ENCODE results near the gene DELE1. TPM values are rescaled to one million over a fixed set of nuclear protein-coding genes. Genes with fewer than 3 reads are reported as not detected.

The DELE1 gene
- total and polyA plus RNA-seq, 9 donors = 60.5 to 97.1 (median 79.1) TPM

- Histone ChIP-seq H3K4me1 (ENCODE audit: control insufficient read depth, insufficient read depth, low read length) (peaks cover 11% of the 10 kb centered on the region), H3K27ac (ENCODE audit: low read length) (no peak overlapping the region), H3K36me3 (ENCODE audit: control insufficient read depth, insufficient read depth, low read length) (peaks cover 53% of the 10 kb centered on the region), H3K4me3 (ENCODE audit: low read length) (no peak overlapping the region), H3K9me3 (replicated peaks; ENCODE audit: control insufficient read depth, low read depth, low read length) (no peaks in the 10 kb centered on the region), H3K27me3 (ENCODE audit: control insufficient read depth, insufficient read depth, low read length) (no peaks in the 10 kb centered on the region)
- peak; percentile 50 for DNase-seq
- 50% methylated on average over 4 of the region's 6 CpGs for WGBS (ENCODE audit: insufficient coverage)
Observed at GRCh38 chr5:141940695-141941271, 17.1 kb downstream of the DELE1 start.

DNA sequence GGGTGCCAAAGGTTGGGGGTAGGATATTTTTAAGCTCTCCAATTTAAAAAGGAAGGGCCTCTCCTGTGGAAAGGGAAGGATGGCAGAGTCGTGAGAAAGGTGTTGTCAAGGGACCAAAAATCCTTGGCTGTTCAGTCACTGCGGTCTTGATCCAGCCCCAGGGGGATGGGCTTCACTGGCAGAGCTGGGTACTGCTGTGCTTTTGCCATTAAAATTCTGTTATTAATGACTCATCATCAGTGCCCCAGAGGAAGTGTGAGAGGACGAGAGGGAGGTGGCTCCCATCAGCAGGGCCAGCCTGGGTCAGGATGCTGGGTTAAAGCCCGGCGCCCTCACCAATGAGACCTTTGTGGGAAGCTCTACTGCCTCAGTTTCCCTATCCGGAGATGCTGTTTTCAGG lies 17.6 kb downstream of the DELE1 start:
- H3K4me3 ChIP-seq (ENCODE audit: low read length) = no peak overlapping the region
- no peak overlapping the region for H3K27ac ChIP-seq (ENCODE audit: low read length)
- 71% methylated on average over 4 of the region's 6 CpGs for WGBS (ENCODE audit: insufficient coverage)
- peaks cover 48% of the 10 kb centered on the region for H3K36me3 ChIP-seq (ENCODE audit: control insufficient read depth, insufficient read depth, low read length)
- DNase-seq = no peak
- H3K9me3 ChIP-seq (replicated peaks; ENCODE audit: control insufficient read depth, low read depth, low read length) = no peaks in the 10 kb centered on the region
- H3K27me3 ChIP-seq (ENCODE audit: control insufficient read depth, insufficient read depth, low read length) = peaks cover 2% of the 10 kb centered on the region
- H3K4me1 ChIP-seq (ENCODE audit: control insufficient read depth, insufficient read depth, low read length) = peaks cover 16% of the 10 kb centered on the region

DNA sequence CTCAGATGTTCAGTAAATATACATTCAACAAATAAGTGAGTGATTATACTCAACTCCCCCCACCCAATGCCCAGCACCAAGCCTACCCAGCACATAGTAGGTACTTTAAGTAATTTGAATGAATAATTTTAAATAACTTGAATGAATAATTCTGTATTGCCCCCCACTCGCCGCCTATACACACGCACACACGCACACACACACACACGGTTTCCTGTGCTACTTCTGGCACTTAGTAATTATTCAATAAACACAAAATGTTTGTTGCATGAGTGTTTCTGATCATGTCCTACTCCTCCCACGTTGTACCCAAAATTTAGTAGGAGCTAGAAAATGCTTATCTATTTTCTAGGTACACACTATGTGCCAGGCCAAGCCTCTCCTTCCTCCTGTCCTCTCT lies 18.1 kb downstream of the DELE1 start:
- Histone ChIP-seq H3K27me3 (ENCODE audit: control insufficient read depth, insufficient read depth, low read length) (peaks cover 2% of the 10 kb centered on the region), H3K4me1 (ENCODE audit: control insufficient read depth, insufficient read depth, low read length) (peaks cover 19% of the 10 kb centered on the region), H3K4me3 (ENCODE audit: low read length) (no peak overlapping the region), H3K9me3 (replicated peaks; ENCODE audit: control insufficient read depth, low read depth, low read length) (no peaks in the 10 kb centered on the region), H3K27ac (ENCODE audit: low read length) (no peak overlapping the region), H3K36me3 (ENCODE audit: control insufficient read depth, insufficient read depth, low read length) (peaks cover 46% of the 10 kb centered on the region)
- 80% methylated on average over 1 of the region's 6 CpGs for WGBS (ENCODE audit: insufficient coverage)
- DNase-seq = no peak

- 46% methylated on average over 5 of the region's 9 CpGs for WGBS (ENCODE audit: insufficient coverage)
- peaks cover 41% of the 10 kb centered on the region for H3K36me3 ChIP-seq (ENCODE audit: control insufficient read depth, insufficient read depth, low read length)
- H3K27ac ChIP-seq (ENCODE audit: low read length) = no peak overlapping the region
- H3K9me3 ChIP-seq (replicated peaks; ENCODE audit: control insufficient read depth, low read depth, low read length) = no peaks in the 10 kb centered on the region
- peaks cover 19% of the 10 kb centered on the region for H3K4me1 ChIP-seq (ENCODE audit: control insufficient read depth, insufficient read depth, low read length)
- peaks cover 2% of the 10 kb centered on the region for H3K27me3 ChIP-seq (ENCODE audit: control insufficient read depth, insufficient read depth, low read length)
- DNase-seq = no peak
- no peak overlapping the region for H3K4me3 ChIP-seq (ENCODE audit: low read length)
Observed at GRCh38 chr5:141942185-141942857, 18.6 kb downstream of the DELE1 start.

DNA sequence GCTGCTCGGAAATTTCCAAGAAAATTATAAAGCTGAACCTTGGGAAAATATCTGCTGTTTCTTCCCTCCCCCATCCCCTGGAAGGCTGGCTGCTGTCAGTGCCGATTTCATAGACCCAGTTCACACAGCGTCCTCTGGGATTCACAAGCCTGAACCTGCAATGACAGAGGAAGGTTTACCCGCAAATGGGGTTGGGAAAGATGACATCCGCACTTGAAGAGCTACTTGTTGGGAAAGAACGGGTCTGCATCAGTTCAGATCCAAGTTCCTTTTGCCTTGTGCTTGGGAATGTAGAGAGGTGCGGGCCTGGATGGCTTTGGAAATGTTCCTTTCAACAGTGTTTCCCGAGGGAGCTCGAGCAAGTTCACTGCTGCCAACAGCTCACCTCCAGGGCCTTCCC lies 20.4 kb downstream of the DELE1 start:
- WGBS (ENCODE audit: insufficient coverage) = 80% methylated on average over 6 of the region's 9 CpGs
- DNase-seq = no peak
- Histone ChIP-seq H3K4me1 (ENCODE audit: control insufficient read depth, insufficient read depth, low read length) (peaks cover 19% of the 10 kb centered on the region), H3K27me3 (ENCODE audit: control insufficient read depth, insufficient read depth, low read length) (peaks cover 2% of the 10 kb centered on the region), H3K9me3 (replicated peaks; ENCODE audit: control insufficient read depth, low read depth, low read length) (no peaks in the 10 kb centered on the region), H3K4me3 (ENCODE audit: low read length) (no peak overlapping the region), H3K27ac (ENCODE audit: low read length) (no peak overlapping the region), H3K36me3 (ENCODE audit: control insufficient read depth, insufficient read depth, low read length) (peaks cover 26% of the 10 kb centered on the region)

DNA sequence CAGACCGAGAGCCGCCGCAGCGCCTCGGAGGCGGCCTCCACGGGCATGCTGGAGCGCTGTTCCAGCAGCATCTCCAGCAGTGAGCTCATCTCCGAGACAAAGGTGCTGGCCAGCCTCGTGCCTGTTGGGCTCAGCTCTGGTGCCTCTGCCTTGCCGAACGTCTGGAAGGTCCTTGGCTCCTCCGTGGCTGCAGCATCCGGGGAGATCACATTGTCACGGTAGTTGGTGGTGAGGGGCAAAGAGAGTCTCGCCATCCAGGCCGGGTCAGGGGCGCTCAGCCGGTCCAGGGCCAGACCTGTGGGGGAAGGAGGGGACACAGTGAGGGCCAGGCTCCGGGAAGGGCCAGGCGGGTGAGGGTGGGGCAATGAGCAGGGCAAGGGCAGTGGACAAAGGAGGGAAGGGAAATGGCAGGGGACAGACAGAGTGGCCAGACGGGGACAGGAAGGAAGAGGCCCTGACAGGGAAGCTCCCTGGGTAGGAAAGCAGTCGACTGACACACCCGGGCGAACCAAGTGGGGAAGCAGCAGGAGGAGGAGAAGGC lies 21.9 kb downstream of the DELE1 start:
- DNase-seq = peak; percentile 60
- Histone ChIP-seq H3K36me3 (ENCODE audit: control insufficient read depth, insufficient read depth, low read length) (peaks cover 18% of the 10 kb centered on the region), H3K4me1 (ENCODE audit: control insufficient read depth, insufficient read depth, low read length) (peaks cover 20% of the 10 kb centered on the region), H3K4me3 (ENCODE audit: low read length) (no peak overlapping the region), H3K9me3 (replicated peaks; ENCODE audit: control insufficient read depth, low read depth, low read length) (no peaks in the 10 kb centered on the region), H3K27me3 (ENCODE audit: control insufficient read depth, insufficient read depth, low read length) (peaks cover 2% of the 10 kb centered on the region), H3K27ac (ENCODE audit: low read length) (no peak overlapping the region)
- 24% methylated on average over 21 of the region's 25 CpGs for WGBS (ENCODE audit: insufficient coverage)

- Histone ChIP-seq H3K4me3 (ENCODE audit: low read length) (no peak overlapping the region), H3K27me3 (ENCODE audit: control insufficient read depth, insufficient read depth, low read length) (peaks cover 2% of the 10 kb centered on the region), H3K9me3 (replicated peaks; ENCODE audit: control insufficient read depth, low read depth, low read length) (no peaks in the 10 kb centered on the region), H3K4me1 (ENCODE audit: control insufficient read depth, insufficient read depth, low read length) (peaks cover 25% of the 10 kb centered on the region), H3K36me3 (ENCODE audit: control insufficient read depth, insufficient read depth, low read length) (peaks cover 18% of the 10 kb centered on the region), H3K27ac (ENCODE audit: low read length) (no peak overlapping the region)
- 68% methylated on average over 3 of the region's 4 CpGs for WGBS (ENCODE audit: insufficient coverage)
- DNase-seq = no peak
Observed at GRCh38 chr5:141947316-141947715, 23.6 kb downstream of the DELE1 start.

DNA sequence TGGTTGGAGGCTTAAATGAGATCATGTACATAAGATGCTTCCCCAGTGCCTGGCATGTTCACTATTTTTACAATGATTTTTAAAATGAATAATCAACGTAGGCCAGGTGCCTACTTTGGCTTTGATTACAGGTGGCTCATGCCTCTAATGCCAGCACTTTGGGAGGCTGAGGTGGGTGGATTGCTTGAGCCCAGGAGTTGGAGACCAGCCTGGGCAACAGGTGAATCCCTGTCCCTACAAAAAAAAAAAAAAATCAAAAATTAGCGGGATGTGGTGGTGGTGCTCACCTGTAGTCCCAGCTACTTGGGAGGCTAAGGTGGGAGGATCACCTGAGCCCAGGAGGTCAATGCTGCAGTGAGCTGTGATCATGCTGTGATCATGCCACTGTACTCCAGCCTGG lies 25.1 kb downstream of the DELE1 start:
- DNase-seq = no peak
- 100% methylated on average over 1 of the region's 2 CpGs for WGBS (ENCODE audit: insufficient coverage)
- H3K4me1 ChIP-seq (ENCODE audit: control insufficient read depth, insufficient read depth, low read length) = peaks cover 25% of the 10 kb centered on the region
- no peak overlapping the region for H3K27ac ChIP-seq (ENCODE audit: low read length)
- no peak overlapping the region for H3K4me3 ChIP-seq (ENCODE audit: low read length)
- H3K27me3 ChIP-seq (ENCODE audit: control insufficient read depth, insufficient read depth, low read length) = peaks cover 2% of the 10 kb centered on the region
- H3K36me3 ChIP-seq (ENCODE audit: control insufficient read depth, insufficient read depth, low read length) = peaks cover 18% of the 10 kb centered on the region
- H3K9me3 ChIP-seq (replicated peaks; ENCODE audit: control insufficient read depth, low read depth, low read length) = no peaks in the 10 kb centered on the region

- peaks cover 25% of the 10 kb centered on the region for H3K4me1 ChIP-seq (ENCODE audit: control insufficient read depth, insufficient read depth, low read length)
- WGBS (ENCODE audit: insufficient coverage) = 40% methylated on average over 1 of the region's 2 CpGs
Observed at GRCh38 chr5:141949511-141949910, 25.8 kb downstream of the DELE1 start.

GRCh38 chr5:141950207-141951005 lies 26.7 kb downstream of the DELE1 start:
- H3K36me3 ChIP-seq (ENCODE audit: control insufficient read depth, insufficient read depth, low read length) = peaks cover 12% of the 10 kb centered on the region
- peaks cover 2% of the 10 kb centered on the region for H3K27me3 ChIP-seq (ENCODE audit: control insufficient read depth, insufficient read depth, low read length)
- no peaks in the 10 kb centered on the region for H3K9me3 ChIP-seq (replicated peaks; ENCODE audit: control insufficient read depth, low read depth, low read length)
- no peak overlapping the region for H3K4me3 ChIP-seq (ENCODE audit: low read length)
- 86% methylated on average over 1 of the region's 3 CpGs for WGBS (ENCODE audit: insufficient coverage)
- no peak overlapping the region for H3K27ac ChIP-seq (ENCODE audit: low read length)
- no peak for DNase-seq
- peaks cover 20% of the 10 kb centered on the region for H3K4me1 ChIP-seq (ENCODE audit: control insufficient read depth, insufficient read depth, low read length)

More at GRCh38 chr5:141949511-141949910, 25.8 kb downstream of the DELE1 start:
- no peak for DNase-seq
- Histone ChIP-seq H3K9me3 (replicated peaks; ENCODE audit: control insufficient read depth, low read depth, low read length) (no peaks in the 10 kb centered on the region), H3K36me3 (ENCODE audit: control insufficient read depth, insufficient read depth, low read length) (peaks cover 18% of the 10 kb centered on the region), H3K27me3 (ENCODE audit: control insufficient read depth, insufficient read depth, low read length) (peaks cover 2% of the 10 kb centered on the region), H3K27ac (ENCODE audit: low read length) (no peak overlapping the region), H3K4me3 (ENCODE audit: low read length) (no peak overlapping the region)
